HepG2 (cell line): ENCODE results near the gene LDLRAP1. TPM values are rescaled to one million over a fixed set of nuclear protein-coding genes. Genes with fewer than 3 reads are reported as not detected.

Experiments used
- ARNT2 ChIP-seq: sonication (generic); formaldehyde crosslinking; IDR thresholded peaks from 2 replicates; pipeline ENCODE4 v1.8.0; 2022; ENCODE audit warnings: mild to moderate bottlenecking, low read depth, missing genetic modification reagents, moderate library complexity
- ESRRA ChIP-seq: sonication (generic); formaldehyde crosslinking; IDR thresholded peaks from 2 replicates; pipeline ENCODE4 v1.5.1; 2020; ENCODE audit warnings: mild to moderate bottlenecking, low read depth, missing genetic modification reagents
- HIC2 ChIP-seq: sonication (generic); formaldehyde crosslinking; IDR thresholded peaks from 2 replicates; pipeline ENCODE4 v1.9.0; 2022; ENCODE audit warnings: low read depth, missing genetic modification reagents
- KDM3A ChIP-seq: IDR thresholded peaks from 2 replicates; pipeline ENCODE4 v1.6.1; 2018; ENCODE audit warnings: low read depth, missing compliant biosample characterization
- MEF2D ChIP-seq: sonication (generic); formaldehyde crosslinking; IDR thresholded peaks from 2 replicates; pipeline ENCODE4 v1.5.1; 2020; ENCODE audit warnings: mild to moderate bottlenecking, missing genetic modification reagents
- MTERF4 ChIP-seq: sonication (generic); formaldehyde crosslinking; IDR thresholded peaks from 2 replicates; pipeline ENCODE4 v1.8.0; 2023; ENCODE audit warnings: mild to moderate bottlenecking, missing genetic modification reagents
- MYPOP ChIP-seq: sonication (generic); formaldehyde crosslinking; IDR thresholded peaks from 2 replicates; pipeline ENCODE4 v1.8.1; 2023; ENCODE audit warnings: mild to moderate bottlenecking, moderate library complexity, missing genetic modification reagents
- NR2F6 ChIP-seq, 2 experiments: IDR thresholded peaks; 2 replicates each; pipeline ENCODE4 v1.6.1; 2016; ENCODE audit warnings: antibody characterized with exemption in 1 of 2, mild to moderate bottlenecking in 1 of 2
- PAX8 ChIP-seq: sonication (generic); formaldehyde crosslinking; IDR thresholded peaks from 2 replicates; pipeline ENCODE4 v1.8.0; 2022; ENCODE audit warnings: mild to moderate bottlenecking, missing genetic modification reagents, borderline replicate concordance
- PLRG1 ChIP-seq: fragments of 450-650 bp; conservative IDR thresholded peaks from 2 replicates; pipeline ENCODE4 v1.6.1; 2016
- TBX2 ChIP-seq: sonication (generic); formaldehyde crosslinking; IDR thresholded peaks from 2 replicates; pipeline ENCODE4 v1.5.0; 2020; ENCODE audit warnings: missing genetic modification reagents, mild to moderate bottlenecking, borderline replicate concordance
- TCF12 ChIP-seq, 2 experiments: fragments of 450-650 bp in 1 of 2; sonication (generic) in 1 of 2; formaldehyde crosslinking in 1 of 2; IDR thresholded peaks; 2 replicates each; pipeline versions ENCODE4 v1.6.1 to v1.8.0; 2017 to 2022; ENCODE audit warnings: antibody characterized with exemption in 1 of 2, mild to moderate bottlenecking in 1 of 2, missing genetic modification reagents in 1 of 2, moderate library complexity in 1 of 2
- ZBTB14 ChIP-seq: sonication (generic); formaldehyde crosslinking; IDR thresholded peaks from 2 replicates; pipeline ENCODE4 v1.4.0; 2020; ENCODE audit warnings: missing genetic modification reagents
- ZBTB42 ChIP-seq: sonication (generic); formaldehyde crosslinking; IDR thresholded peaks from 2 replicates; pipeline ENCODE4 v1.5.0; 2020; ENCODE audit warnings: mild to moderate bottlenecking, missing genetic modification reagents
- ZBTB7A ChIP-seq: sonication (generic); formaldehyde crosslinking; IDR thresholded peaks from 2 replicates; pipeline ENCODE4 v1.8.0; 2022; ENCODE audit warnings: mild to moderate bottlenecking, missing genetic modification reagents
- ZBTB7B ChIP-seq: sonication (generic); formaldehyde crosslinking; IDR thresholded peaks from 2 replicates; pipeline ENCODE4 v1.4.0; 2020; ENCODE audit warnings: missing genetic modification reagents
- ZNF10 ChIP-seq: sonication (generic); formaldehyde crosslinking; IDR thresholded peaks from 2 replicates; pipeline ENCODE4 v1.4.0; 2020; ENCODE audit warnings: mild to moderate bottlenecking, low read depth, missing genetic modification reagents, borderline replicate concordance
- ZNF232 ChIP-seq: sonication (generic); formaldehyde crosslinking; IDR thresholded peaks from 2 replicates; pipeline ENCODE4 v1.4.0; 2020; ENCODE audit warnings: missing genetic modification reagents, borderline replicate concordance
- ZNF639 ChIP-seq: conservative IDR thresholded peaks from 2 replicates; pipeline ENCODE4 v1.6.1; 2018; ENCODE audit warnings: missing genetic modification reagents
- ZSCAN31 ChIP-seq: sonication (generic); formaldehyde crosslinking; IDR thresholded peaks from 2 replicates; pipeline ENCODE4 v1.5.0; 2020; ENCODE audit warnings: low read depth, mild to moderate bottlenecking, missing genetic modification reagents
- polyA plus RNA-seq, 8 experiments: library from polyadenylated mRNA; depleted of rRNA in 3 of 8; stranded (reverse) in 7 of 8; unstranded in 1 of 8; fragments of >200 nt; fragmentation: Illumina TruSeq in 4 of 8; extraction: Trizol in 4 of 8; gene quantifications; 2 replicates each; pipeline versions ENCODE4 v1.2.1 to v1.2.3, GENCODE V29; 2011 to 2016; ENCODE audit warnings: low read depth in 4 of 8, missing spikeins in 1 of 8, mixed read lengths in 1 of 8; ENCODE audit not compliant: insufficient read depth in 1 of 8
- total RNA-seq, 5 experiments: library from RNA; depleted of rRNA; stranded (reverse); fragments of >200 nt; fragmentation: Illumina TruSeq; extraction: Trizol; gene quantifications; 2 replicates each; pipeline ENCODE4 v1.2.3, GENCODE V29; 2016; ENCODE audit warnings: low read depth in 1 of 5

LDLRAP1 gene
- total and polyA plus RNA-seq, 2 of the 13 experiments (the other 11 are each of a cell fraction or from before 2014, with no cell fraction given) = 7.2 to 12.1 TPM

- TF ChIP-seq MTERF4 (CRISPR knock-in tag) (no peak), ESRRA (CRISPR knock-in tag) (peak; percentile 47; the same call in 1 of the 2 replicates), KDM3A (CRISPR knock-in tag) (peak; percentile 17; the same call in 1 of the 2 replicates), ZBTB7A (CRISPR knock-in tag) (peak; percentile 31; the same call in 1 of the 2 replicates), ZNF639 (CRISPR knock-in tag) (0 out of 2 replicates have a peak, but pooled peaks have one; percentile 32), MEF2D (CRISPR knock-in tag) (no peak), ARNT2 (CRISPR knock-in tag) (0 out of 2 replicates have a peak, but pooled peaks have one; percentile 19), TCF12 (IDR thresholded peaks at IDR 0.05) (no peak), TCF12 (CRISPR knock-in tag; IDR thresholded peaks at IDR 0.05) (peak; percentile 67; the same call in 1 of the 2 replicates), PLRG1 (no peak), PAX8 (CRISPR knock-in tag) (no peak), ZSCAN31 (no peak), ZBTB7B (CRISPR knock-in tag) (peak; percentile 71), NR2F6 (IDR thresholded peaks at IDR 0.05) (no peak), NR2F6 (CRISPR knock-in tag; IDR thresholded peaks at IDR 0.05) (peak; percentile 44), TBX2 (CRISPR knock-in tag) (peak; percentile 36; the same call in 1 of the 2 replicates), ZBTB14 (CRISPR knock-in tag) (peak; percentile 38; the same call in 1 of the 2 replicates), ZNF232 (no peak), ZBTB42 (CRISPR knock-in tag) (no peak), MYPOP (peak; percentile 75; the same call in 1 of the 2 replicates), HIC2 (CRISPR knock-in tag) (peak; percentile 72), ZNF10 (no peak)
Measured at GRCh38 chr1:25616095-25616986, 72.9 kb downstream of the LDLRAP1 start, which contains the start of gene MAN1C1 (continued).
